ENCODE measurements around the gene NBEA. TPM values are rescaled to one million over a fixed set of nuclear protein-coding genes. Genes with fewer than 3 reads are reported as not detected.

The NBEA gene
- total RNA-seq, 1 experiment from 2014 or later = 3.3 TPM

GRCh38 chr13:35534343-35534742, 592.3 kb downstream of the NBEA start:
- in situ Hi-C loops (cut with HindIII; ENCODE audit: low pct_unique_long_range_greater_than_20kb, low sequenced_read_pairs) = no loop called here

GRCh38 chr13:35548790-35549189, 606.7 kb downstream of the NBEA start:
- ChIA-PET POLR2A (no interaction called here), CTCF (no interaction called here)
- BruUV-seq (replicated peaks) = no TSS peak
- in situ Hi-C loops (cut with HindIII; ENCODE audit: low pct_unique_long_range_greater_than_20kb, low sequenced_read_pairs) (no loop called here), intact Hi-C loops (cut with micrococcal nuclease; ENCODE audit: unreplicated experiment) (no loop called here)
- Histone ChIP-seq H3K4me3 (ENCODE audit: low read depth in 2 of 2, low read length in 2 of 2) (no peak overlapping the region), H3K9me3 (ENCODE audit: control insufficient read depth, insufficient read depth, low read depth, low read length) (no peaks in the 10 kb centered on the region), H3K4me1 (ENCODE audit: control insufficient read depth, insufficient read depth, low read length) (no peaks in the 10 kb centered on the region), H3K36me3 (ENCODE audit: control insufficient read depth, insufficient read depth, low read length) (no peaks in the 10 kb centered on the region), H3K27me3 (ENCODE audit: control insufficient read depth, insufficient read depth, low read length) (no peaks in the 10 kb centered on the region), H3K27ac (ENCODE audit: low read length) (no peak overlapping the region)
- DNase-seq (ENCODE audit: low read depth, low spot score) (no peak), ATAC-seq (no peak)
- no peak for TF ChIP-seq CTCF (IDR thresholded peaks at IDR 0.05)
- no peak for TF ChIP-seq POLR2AphosphoS5 (IDR thresholded peaks at IDR 0.05; ENCODE audit: low read depth, low read length)
- TF ChIP-seq REST (IDR thresholded peaks at IDR 0.05; ENCODE audit: insufficient read depth in 1 of 2, low read depth in 2 of 2, low read length in 1 of 2) = no peak
- TF ChIP-seq SIN3A (IDR thresholded peaks at IDR 0.05; ENCODE audit: borderline replicate concordance, insufficient read depth, low read depth, low read length) = no peak
- TF ChIP-seq TCF7L2 (IDR thresholded peaks at IDR 0.05; ENCODE audit: low read depth, low read length) = no peak

More at GRCh38 chr13:35534343-35534742, 592.3 kb downstream of the NBEA start:
- ATAC-seq = no peak
- Histone ChIP-seq H3K36me3 (ENCODE audit: control insufficient read depth, insufficient read depth, low read length) (no peaks in the 10 kb centered on the region), H3K9me3 (ENCODE audit: control insufficient read depth, insufficient read depth, low read depth, low read length) (no peaks in the 10 kb centered on the region), H3K4me1 (ENCODE audit: control insufficient read depth, insufficient read depth, low read length) (no peaks in the 10 kb centered on the region), H3K4me3 (ENCODE audit: low read depth in 2 of 2, low read length in 2 of 2) (no peak overlapping the region), H3K27ac (ENCODE audit: low read length) (no peak overlapping the region), H3K27me3 (ENCODE audit: control insufficient read depth, insufficient read depth, low read length) (no peaks in the 10 kb centered on the region)
- no TSS peak for BruUV-seq (replicated peaks)
- no peak for DNase-seq (ENCODE audit: low read depth, low spot score)
- POLR2A ChIA-PET = no interaction called here
- TF ChIP-seq REST (IDR thresholded peaks at IDR 0.05; ENCODE audit: insufficient read depth in 1 of 2, low read depth in 2 of 2, low read length in 1 of 2) (no peak), SIN3A (IDR thresholded peaks at IDR 0.05; ENCODE audit: borderline replicate concordance, insufficient read depth, low read depth, low read length) (no peak)
- intact Hi-C loops (cut with micrococcal nuclease; ENCODE audit: unreplicated experiment) = no loop called here
- CTCF ChIA-PET = no interaction called here
